Femur (tissue), 1 donor: ENCODE results near the gene TCERG1.
"Not testable (repeated sequence)": the region's sequence is repeated elsewhere in the genome, so short reads cannot be mapped to it uniquely, and the experiment has no call there.

ENCODE experiments used
- DNase-seq: peaks from one replicate; pipeline ENCODE4 v3.0.0-alpha.2; 2017

Gene TCERG1

GRCh38 chr5:146523698-146524097 lies 76.6 kb downstream of the TCERG1 start:
- no peak for DNase-seq

- no peak for DNase-seq
These were observed 80.7 kb downstream of the TCERG1 start for GRCh38 chr5:146527785-146528184.

DNA sequence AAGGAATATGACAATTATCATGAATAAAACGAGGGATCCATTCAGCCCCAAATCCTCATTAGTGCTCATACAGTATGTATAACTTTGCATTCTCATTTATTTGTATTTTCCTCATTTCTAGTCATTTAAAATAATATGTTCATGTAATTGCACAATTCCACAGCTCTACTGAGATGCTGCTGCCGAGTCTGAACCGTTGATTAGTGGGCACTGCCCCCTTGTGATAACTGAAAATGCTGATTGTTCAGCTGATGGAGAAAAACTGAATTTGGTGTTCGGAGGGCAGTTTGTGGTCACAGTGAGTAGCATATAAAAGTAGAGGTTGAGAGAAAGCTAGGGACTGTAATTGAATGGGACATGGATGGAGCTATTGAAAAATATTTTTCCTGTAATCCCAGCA lies 81.1 kb downstream of the TCERG1 start:
- no peak for DNase-seq

GRCh38 chr5:146529984-146530383 lies 82.9 kb downstream of the TCERG1 start:
- no peak for DNase-seq

DNA sequence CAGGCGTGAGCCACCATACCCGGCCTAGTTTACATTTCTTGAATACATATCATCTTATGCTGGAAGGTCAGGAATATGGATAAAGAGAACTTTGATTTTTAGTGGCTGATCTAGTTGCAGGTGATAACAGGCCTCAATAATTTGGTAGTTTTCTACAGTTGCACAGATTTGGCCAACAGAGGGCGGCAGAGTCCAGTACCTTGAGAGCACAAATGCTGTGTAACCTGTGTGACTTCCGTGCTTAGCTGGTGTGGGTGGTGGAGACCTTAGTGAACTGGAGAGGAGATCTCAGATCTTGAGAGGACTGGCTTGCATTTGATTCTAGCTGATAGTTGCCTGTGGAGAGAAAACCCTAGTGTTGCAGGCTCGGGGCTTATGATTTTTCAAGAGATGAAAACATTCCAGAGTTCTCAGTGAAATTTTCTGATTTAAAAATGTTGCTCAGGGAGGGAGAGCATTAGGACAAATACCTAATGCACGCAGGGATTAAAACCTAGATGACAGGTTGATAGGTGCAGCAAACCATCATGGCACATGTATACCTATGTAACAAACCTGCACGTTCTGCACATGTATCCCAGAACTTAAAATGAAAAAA lies 86.2 kb downstream of the TCERG1 start:
- peak; percentile 55 for DNase-seq

DNA sequence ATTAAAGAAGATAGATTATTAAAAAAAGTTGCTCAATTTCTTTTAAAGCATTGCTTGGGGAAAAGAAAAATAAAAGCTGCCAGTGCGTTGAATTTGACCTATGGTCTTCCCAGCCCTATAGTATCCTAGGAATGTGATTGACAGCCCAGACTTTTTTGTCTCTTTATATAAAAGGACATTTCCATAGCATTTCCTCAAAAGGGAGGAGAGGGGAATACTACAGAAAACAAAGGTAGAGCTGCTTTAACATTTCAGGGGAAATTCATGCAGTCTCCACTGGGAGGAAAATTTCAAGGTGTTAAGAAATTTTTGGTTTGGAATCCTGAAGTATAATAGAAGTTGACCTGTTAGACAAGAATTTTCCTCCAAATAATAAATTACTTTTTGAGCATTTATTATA lies 86.7 kb downstream of the TCERG1 start:
- DNase-seq, result no peak

GRCh38 chr5:146538432-146538831 lies 91.3 kb downstream of the TCERG1 start:
- DNase-seq, result no peak

DNA sequence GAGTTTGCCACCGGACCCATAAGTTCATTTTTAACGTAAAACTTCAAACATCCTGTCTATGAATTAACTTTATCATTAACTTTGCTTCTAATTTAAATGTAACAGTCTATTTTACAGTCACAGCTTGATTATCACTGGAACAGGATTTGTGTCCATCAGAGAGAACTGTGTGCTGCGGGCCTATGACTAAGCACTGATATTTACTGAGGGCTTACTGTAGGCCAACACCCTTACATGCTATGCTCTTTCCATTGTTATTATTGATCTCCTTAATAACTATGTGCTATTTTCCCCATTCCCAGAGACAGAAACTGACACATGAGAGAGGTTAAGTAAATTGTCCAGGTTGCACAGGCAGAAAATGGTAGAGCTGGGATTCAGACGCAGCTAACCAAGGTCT lies 92.8 kb downstream of the TCERG1 start:
- no peak for DNase-seq

GRCh38 chr5:146540414-146540813 lies 93.3 kb downstream of the TCERG1 start:
- DNase-seq, result no peak

GRCh38 chr5:146541958-146542849 lies 95.1 kb downstream of the TCERG1 start:
- DNase-seq, result peak; percentile 58

DNA sequence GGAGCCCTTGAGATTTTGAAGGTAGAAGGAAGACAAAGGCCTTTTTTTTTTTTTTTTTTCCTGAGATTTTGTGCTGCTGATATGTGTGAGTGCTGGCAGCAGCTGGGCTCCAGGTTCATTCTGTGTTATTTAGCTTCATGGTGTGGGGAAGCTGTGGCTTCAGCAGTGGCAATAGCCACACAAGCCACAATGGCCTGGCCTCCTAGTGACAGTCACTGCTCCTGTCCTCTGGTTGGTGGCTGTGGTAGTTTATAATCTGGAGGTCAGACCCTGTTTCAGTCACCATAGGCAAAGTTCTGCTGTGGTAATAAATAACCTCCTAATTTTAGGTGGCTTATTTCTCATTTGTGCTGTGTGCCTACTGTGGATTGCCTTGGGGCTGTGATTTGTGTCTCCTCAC lies 97.1 kb downstream of the TCERG1 start:
- DNase-seq, result no peak

DNA sequence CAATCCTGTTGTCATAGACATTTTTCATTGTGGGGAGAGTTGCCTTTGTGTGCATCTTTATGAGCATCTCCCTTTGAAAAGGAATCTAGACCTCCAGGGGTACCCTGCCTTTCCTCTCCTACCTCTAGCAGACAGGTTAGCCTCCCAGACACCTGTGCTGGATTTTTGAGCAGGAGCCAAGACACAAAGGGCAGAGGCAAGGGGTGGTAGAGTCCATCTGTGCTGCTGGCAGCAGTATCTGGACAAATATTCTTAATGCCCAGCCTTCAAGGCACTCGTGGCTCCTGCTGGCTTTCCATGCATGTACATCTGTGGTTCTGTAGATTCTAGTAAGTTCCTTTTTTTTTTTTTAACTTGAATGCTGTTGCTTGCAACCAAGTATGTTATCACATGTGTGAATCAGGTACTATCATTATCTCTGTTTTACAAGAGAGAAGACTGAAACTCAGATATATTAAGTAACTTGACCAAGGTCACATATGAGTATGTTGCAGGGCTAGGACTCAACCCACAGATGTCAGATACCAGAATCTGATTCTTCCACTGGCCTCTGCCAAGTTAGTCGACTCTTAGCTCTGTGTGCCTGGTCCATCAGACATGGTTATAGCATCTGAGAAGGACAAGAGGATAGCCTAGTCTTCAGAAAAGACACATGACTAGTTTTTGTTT lies 101.8 kb downstream of the TCERG1 start:
- DNase-seq, result no peak

DNA sequence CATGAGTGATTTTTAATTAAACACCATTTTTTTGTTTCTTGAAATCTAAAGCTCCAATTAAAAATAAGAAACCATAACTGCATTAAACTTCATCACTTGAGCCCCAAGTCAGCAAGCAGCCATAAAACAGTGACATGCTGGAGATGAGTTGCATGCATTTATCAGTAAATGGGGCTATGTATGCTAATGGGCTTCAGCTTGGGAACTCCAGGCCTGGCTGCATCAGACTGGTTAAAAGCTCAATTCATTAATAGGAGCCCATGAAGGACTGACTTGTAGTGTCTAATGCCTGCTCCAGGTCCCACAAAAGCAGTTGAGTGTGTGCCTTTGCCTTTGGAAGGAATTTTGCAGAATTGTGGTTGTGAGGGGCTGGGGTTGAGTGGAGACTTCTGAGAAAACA lies 102.5 kb downstream of the TCERG1 start:
- no peak for DNase-seq

GRCh38 chr5:146553446-146553845 lies 106.3 kb downstream of the TCERG1 start:
- DNase-seq, result no peak

DNA sequence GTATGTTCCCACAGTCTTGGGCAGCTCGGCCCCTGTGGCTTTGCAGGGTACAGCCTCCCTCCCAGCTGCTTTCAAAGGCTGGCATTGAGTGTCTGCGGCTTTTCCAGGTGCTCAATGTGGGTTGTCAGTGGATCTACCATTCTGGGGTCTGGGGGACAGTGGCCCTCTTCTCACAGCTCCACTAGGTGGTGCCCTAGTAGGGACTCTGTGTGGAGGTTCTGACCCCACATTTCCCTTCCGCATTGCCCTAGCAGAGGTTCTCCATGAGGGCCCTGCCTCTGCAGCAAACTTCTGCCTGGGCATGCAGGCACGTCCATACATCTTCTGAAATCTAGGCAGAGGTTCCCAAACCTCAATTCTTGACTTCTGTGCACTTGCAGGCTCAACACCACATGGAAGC lies 109.8 kb downstream of the TCERG1 start:
- not testable (repeated sequence) for DNase-seq

DNA sequence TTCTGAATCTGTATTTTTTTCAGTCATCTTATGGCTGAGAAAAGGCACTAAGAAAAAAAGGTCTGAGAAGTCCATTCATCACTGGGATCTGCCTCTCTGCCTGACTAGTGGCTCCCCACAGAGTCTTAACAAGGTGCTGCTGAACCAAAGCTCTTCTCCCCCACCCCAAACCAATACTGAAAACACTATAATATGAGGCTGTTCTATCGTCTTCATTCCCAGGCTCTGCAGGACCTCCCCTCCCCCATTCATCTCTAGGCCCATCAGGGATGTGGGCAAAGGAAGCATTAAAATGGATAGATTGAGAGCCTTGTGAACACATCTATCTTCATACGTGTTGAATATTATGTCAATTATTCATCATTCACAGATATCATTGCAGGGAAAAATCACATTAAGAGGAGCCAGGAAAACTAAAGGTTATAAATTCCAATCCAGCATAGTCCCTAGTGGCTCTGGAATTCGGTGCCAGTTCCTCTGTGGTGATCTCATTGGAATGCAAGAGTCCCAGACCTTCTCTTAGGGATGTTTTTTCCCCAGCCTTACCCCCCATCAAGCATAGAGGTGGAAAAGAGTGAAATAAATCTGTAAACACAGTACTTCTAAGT lies 113.2 kb downstream of the TCERG1 start:
- DNase-seq, result no peak
